GM12878 (cell line): ENCODE measurements around the gene GTF3C1. TPM values are rescaled to one million over a fixed set of nuclear protein-coding genes. Genes with fewer than 3 reads are reported as not detected.
A peak's percentile ranks its signal among the peaks of the same experiment; 100 is the strongest.

Experiments
- ATAC-seq: fragments of 200-7000 bp; cut with Tn5 transposase; 3 replicates; pipeline ENCODE4 v1.9.1; 2020; ENCODE audit warnings: mild to moderate bottlenecking, moderate library complexity
- BruUV-seq: library from RNA; stranded (reverse); fragments of 400-500 nt; replicated peaks from 2 replicates; lab custom pipeline; 2021; lab: Mats Ljungman, UMichigan
- CTCF ChIA-PET: fragments of 300-600 bp; sonication (Branson Sonifier 250); formaldehyde crosslinking; extraction: SDS; loops from one replicate; lab custom pipeline; 2021; ENCODE audit warnings: inconsistent platforms; lab: Yijun Ruan, JAX
- POLR2A ChIA-PET: fragments of 350-600 bp; formaldehyde crosslinking; extraction: SDS; loops from one replicate; lab custom pipeline; 2021; ENCODE audit warnings: inconsistent platforms; lab: Charles Lee
- RAD21 ChIA-PET: fragments of 300-600 bp; sonication (Branson Sonifier 250); formaldehyde crosslinking; loops from one replicate; lab custom pipeline; 2023; ENCODE audit warnings: antibody characterized with exemption; ENCODE audit not compliant: unreplicated experiment; lab: Charles Lee
- SMC1A ChIA-PET: fragments of 300-600 bp; sonication (Branson Sonifier 250); formaldehyde crosslinking; loops from one replicate; lab custom pipeline; 2023; ENCODE audit not compliant: unreplicated experiment, uncharacterized antibody; lab: Charles Lee
- DNase-seq: peaks from one replicate; pipeline ENCODE4 v3.0.0-alpha.2; 2011; ENCODE audit warnings: low read depth, low spot score
- FAIRE-seq: peaks from 3 replicates; lab custom pipeline; 2011; peaks lifted over from hg19 to GRCh38; lab: Jason Lieb, UNC
- H2AFZ ChIP-seq: 2 replicates; pipeline ENCODE4 v1.6.0; 2011; ENCODE audit warnings: low read depth, low read length, control low read depth; ENCODE audit not compliant: control insufficient read depth
- H3K27ac ChIP-seq: 2 replicates; pipeline ENCODE4 v1.5.1; 2011; ENCODE audit warnings: control low read depth; ENCODE audit not compliant: control insufficient read depth, insufficient read depth
- H3K27me3 ChIP-seq, 2 experiments: replicated peaks in 1 of 2; 2 replicates each; pipeline versions ENCODE4 v1.6.0 to v1.6.1; 2011; ENCODE audit warnings: low read length in 1 of 2; ENCODE audit not compliant: control insufficient read depth in 2 of 2, insufficient read depth in 2 of 2
- H3K36me3 ChIP-seq, 2 experiments: 2 replicates each; pipeline ENCODE4 v1.5.1; 2011; ENCODE audit warnings: low read length in 1 of 2; ENCODE audit not compliant: control insufficient read depth in 2 of 2, insufficient read depth in 2 of 2
- H3K4me1 ChIP-seq: 2 replicates; pipeline ENCODE4 v1.6.1; 2011; ENCODE audit warnings: mild to moderate bottlenecking, low read length, moderate library complexity, mixed read lengths; ENCODE audit not compliant: control insufficient read depth, insufficient read depth
- H3K4me2 ChIP-seq: 2 replicates; pipeline ENCODE4 v1.6.0; 2011; ENCODE audit warnings: control low read depth; ENCODE audit not compliant: control insufficient read depth, insufficient read depth
- H3K4me3 ChIP-seq: fragments of 200-600 bp; sonication (generic); 2 replicates; pipeline ENCODE4 v1.5.1; 2016
- H3K79me2 ChIP-seq: 2 replicates; pipeline ENCODE4 v1.6.0; 2011; ENCODE audit warnings: low read length; ENCODE audit not compliant: control insufficient read depth, insufficient read depth
- H3K9ac ChIP-seq: 2 replicates; pipeline ENCODE4 v1.8.0; 2011; ENCODE audit warnings: low read length, control low read depth, mixed read lengths; ENCODE audit not compliant: control insufficient read depth, insufficient read depth
- H3K9me3 ChIP-seq: replicated peaks from 3 replicates; pipeline ENCODE4 v1.5.1; 2011; ENCODE audit warnings: mild to moderate bottlenecking, low read length; ENCODE audit not compliant: control insufficient read depth, insufficient read depth
- H4K20me1 ChIP-seq: 2 replicates; pipeline ENCODE4 v1.6.0; 2011; ENCODE audit not compliant: control insufficient read depth, insufficient read depth
- BCL11A ChIP-seq: IDR thresholded peaks from 2 replicates; pipeline ENCODE4 v1.6.1; 2011; ENCODE audit warnings: low read depth, low read length
- CBX3 ChIP-seq: fragments of 200-600 bp; sonication (generic); IDR thresholded peaks from 2 replicates; pipeline ENCODE4 v1.6.1; 2016; ENCODE audit warnings: low read depth, borderline replicate concordance
- EED ChIP-seq: sonication (generic); IDR thresholded peaks from 2 replicates; pipeline ENCODE4 v1.6.1; 2016; ENCODE audit warnings: antibody characterized with exemption, low read depth
- ESRRA ChIP-seq: IDR thresholded peaks from 2 replicates; pipeline ENCODE4 v1.6.1; 2012; ENCODE audit warnings: mild to moderate bottlenecking, low read length, improper control_type of control experiment
- FOS ChIP-seq: IDR thresholded peaks from 3 replicates; pipeline ENCODE4 v1.6.1; 2011; ENCODE audit warnings: borderline replicate concordance; ENCODE audit not compliant: insufficient read length; ENCODE audit errors: extremely low read depth
- HCFC1 ChIP-seq: fragments of 150-350 bp; IDR thresholded peaks from 2 replicates; pipeline ENCODE4 v1.6.1; 2014; ENCODE audit warnings: low read length
- HDAC2 ChIP-seq: fragments of 200-600 bp; sonication (generic); IDR thresholded peaks from 2 replicates; pipeline ENCODE4 v1.6.1; 2017
- HDAC6 ChIP-seq: fragments of 200-600 bp; sonication (generic); IDR thresholded peaks from one replicate; pipeline ENCODE4 v1.8.0; 2017; ENCODE audit warnings: antibody characterized with exemption; ENCODE audit not compliant: unreplicated experiment
- MEF2B ChIP-seq: fragments of 450-650 bp; IDR thresholded peaks from 2 replicates; pipeline ENCODE4 v1.6.1; 2018; ENCODE audit warnings: mild to moderate bottlenecking, moderate library complexity; ENCODE audit not compliant: partially characterized antibody, poor library complexity, severe bottlenecking
- RAD51 ChIP-seq: fragments of 450-650 bp; IDR thresholded peaks from 2 replicates; pipeline ENCODE4 v1.6.1; 2016; ENCODE audit warnings: moderate library complexity, mild to moderate bottlenecking, inconsistent platforms
- RELA ChIP-seq: fragments of 450-650 bp; IDR thresholded peaks from 2 replicates; pipeline ENCODE4 v1.8.0; 2014; ENCODE audit warnings: borderline replicate concordance; ENCODE audit not compliant: partially characterized antibody
- SIX5 ChIP-seq: IDR thresholded peaks from 2 replicates; pipeline ENCODE4 v1.6.1; 2011; ENCODE audit warnings: mild to moderate bottlenecking, low read depth, low read length, moderate library complexity; ENCODE audit not compliant: severe bottlenecking
- STAT3 ChIP-seq: IDR thresholded peaks from 2 replicates; pipeline ENCODE4 v1.6.1; 2011; ENCODE audit warnings: low read depth, low read length, improper control_type of control experiment
- TBL1XR1 ChIP-seq: IDR thresholded peaks from 2 replicates; pipeline ENCODE4 v1.6.1; 2012; ENCODE audit warnings: low read depth, low read length, improper control_type of control experiment
- ZBED1 ChIP-seq: IDR thresholded peaks from 2 replicates; pipeline ENCODE4 v1.6.1; 2016; ENCODE audit warnings: borderline replicate concordance
- ZBTB40 ChIP-seq: fragments of 450-650 bp; IDR thresholded peaks from 2 replicates; pipeline ENCODE4 v1.6.1; 2016; ENCODE audit warnings: mild to moderate bottlenecking, moderate library complexity, borderline replicate concordance
- ZNF622 ChIP-seq: fragments of 450-650 bp; IDR thresholded peaks from 2 replicates; pipeline ENCODE4 v1.6.1; 2017; ENCODE audit warnings: mild to moderate bottlenecking, inconsistent platforms
- WGBS: methylation state at CpG from one replicate; pipeline ENCODE4 v1.1.6; 2016; ENCODE audit warnings: low lambda C conversion rate; ENCODE audit not compliant: insufficient replicate concordance, insufficient coverage; ENCODE audit errors: missing lambda C conversion rate; 5-methylcytosine and 5-hydroxymethylcytosine counted together
- in situ Hi-C: fragments of 300-500 bp; cut with MboI; formaldehyde crosslinking; loops from 9 replicates; pipeline ENCODE4 v1.14.3; 2018; ENCODE audit warnings: mixed read lengths
- intact Hi-C: fragments of 100-400 bp; cut with micrococcal nuclease; formaldehyde crosslinking; loops from one replicate; pipeline ENCODE4 v1.14.2; 2022; ENCODE audit not compliant: unreplicated experiment
- polyA plus RNA-seq, 11 experiments: library from polyadenylated mRNA; depleted of rRNA in 4 of 11; unstranded in 6 of 11; stranded (reverse) in 5 of 11; fragments of >200 nt; fragmentation: Nextera tagmentation in 4 of 11; fragmentation: Illumina TruSeq in 1 of 11; extraction: Ambion mirVana in 4 of 11; extraction: Trizol in 1 of 11; gene quantifications; 1 replicate in 1 of 11; 2 replicates in 10 of 11; pipeline versions ENCODE4 v1.2.1 to v1.2.3, GENCODE V29; 2011 to 2016; ENCODE audit warnings: inconsistent platforms in 2 of 11, missing spikeins in 2 of 11, low read depth in 1 of 11
- total RNA-seq, 4 experiments: library from RNA; depleted of rRNA in 3 of 4; stranded (reverse); fragments of >200 nt in 3 of 4; fragmentation: Illumina TruSeq in 1 of 4; extraction: Trizol in 1 of 4; gene quantifications; 2 replicates each; pipeline versions ENCODE4 v1.2.1 to v1.2.3, GENCODE V29; 2013 to 2021
- TF ChIP-seq, protein P1 (sequence below), 3 experiments: IDR thresholded peaks in 2 of 3; conservative IDR thresholded peaks in 1 of 3; 2 replicates each; pipeline ENCODE4 v1.5.1; 2011; ENCODE audit warnings: low read depth in 3 of 3, low read length in 3 of 3, mild to moderate bottlenecking in 3 of 3, control low read depth in 2 of 3, moderate library complexity in 2 of 3, inconsistent platforms in 1 of 3, mixed read lengths in 1 of 3; ENCODE audit not compliant: control insufficient read depth in 2 of 3, insufficient read depth in 1 of 3; ENCODE audit errors: extremely low read depth in 1 of 3
- TF ChIP-seq, protein P2 (sequence below): fragments of 150-350 bp; IDR thresholded peaks from 2 replicates; pipeline ENCODE4 v1.6.1; 2014; ENCODE audit warnings: mild to moderate bottlenecking, low read depth, low read length

GTF3C1 gene
- total and polyA plus RNA-seq, 10 of the 15 experiments (the other 5 are each of a cell fraction or from before 2014, with no cell fraction given), result 0.98 to 60.9 (median 34.3) TPM

DNA sequence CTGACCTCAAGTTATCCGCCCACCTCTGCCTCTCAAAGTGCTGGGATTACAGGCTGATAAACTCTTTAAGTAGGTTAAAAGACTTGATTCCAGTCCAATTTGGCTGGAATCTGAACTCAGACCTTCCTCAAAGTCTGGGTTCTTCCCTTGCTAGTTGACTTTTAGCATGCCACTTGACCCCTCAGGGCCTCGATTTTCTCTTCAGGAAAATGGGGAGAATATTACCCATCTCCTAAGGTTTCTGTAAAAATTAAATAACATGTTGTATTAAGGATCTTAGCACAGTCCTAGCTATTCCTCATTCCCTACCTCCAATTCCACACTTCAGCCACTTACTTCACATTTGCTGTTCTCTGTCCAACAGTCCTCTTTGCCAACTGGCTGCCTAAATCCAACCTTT, 1.9 kb downstream of the GTF3C1 start:
- H4K20me1 ChIP-seq, result no peaks in the 10 kb centered on the region
- POLR2A ChIA-PET, result no interaction called here
- H3K79me2 ChIP-seq, result peaks cover 30% of the 10 kb centered on the region
- RAD21 ChIA-PET, result interaction anchor here (1.1 kb wide), 1 partner anchor 180 kb away, joined by 3 read pairs; no protein-coding TSS in a partner anchor
- H3K36me3 ChIP-seq, result peaks cover under 1 to 5% of the 10 kb centered on the region in 2 experiments; a peak in 3 of 4 replicates
- FAIRE-seq (no peak), DNase-seq (no peak), ATAC-seq (no peak)
- peak overlapping the region; percentile 86 for H3K4me2 ChIP-seq
- TF ChIP-seq MEF2B (no peak), HCFC1 (no peak), RELA (no peak), FOS (no peak), ESRRA (no peak), STAT3 (no peak), HDAC6 (no peak), SIX5 (no peak), CBX3 (no peak), ZBTB40 (no peak), TBL1XR1 (no peak), RAD51 (no peak), EED (no peak), BCL11A (no peak), ZNF622 (no peak), ZBED1 (no peak), HDAC2 (no peak)
- TF ChIP-seq, protein P1, sequence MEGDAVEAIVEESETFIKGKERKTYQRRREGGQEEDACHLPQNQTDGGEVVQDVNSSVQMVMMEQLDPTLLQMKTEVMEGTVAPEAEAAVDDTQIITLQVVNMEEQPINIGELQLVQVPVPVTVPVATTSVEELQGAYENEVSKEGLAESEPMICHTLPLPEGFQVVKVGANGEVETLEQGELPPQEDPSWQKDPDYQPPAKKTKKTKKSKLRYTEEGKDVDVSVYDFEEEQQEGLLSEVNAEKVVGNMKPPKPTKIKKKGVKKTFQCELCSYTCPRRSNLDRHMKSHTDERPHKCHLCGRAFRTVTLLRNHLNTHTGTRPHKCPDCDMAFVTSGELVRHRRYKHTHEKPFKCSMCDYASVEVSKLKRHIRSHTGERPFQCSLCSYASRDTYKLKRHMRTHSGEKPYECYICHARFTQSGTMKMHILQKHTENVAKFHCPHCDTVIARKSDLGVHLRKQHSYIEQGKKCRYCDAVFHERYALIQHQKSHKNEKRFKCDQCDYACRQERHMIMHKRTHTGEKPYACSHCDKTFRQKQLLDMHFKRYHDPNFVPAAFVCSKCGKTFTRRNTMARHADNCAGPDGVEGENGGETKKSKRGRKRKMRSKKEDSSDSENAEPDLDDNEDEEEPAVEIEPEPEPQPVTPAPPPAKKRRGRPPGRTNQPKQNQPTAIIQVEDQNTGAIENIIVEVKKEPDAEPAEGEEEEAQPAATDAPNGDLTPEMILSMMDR (IDR thresholded peaks at IDR 0.05 in 2 of 3, conservative IDR thresholded peaks at IDR 0.05 in 1 of 3; ENCODE audit: control insufficient read depth in 2 of 3, extremely low read depth in 1 of 3, insufficient read depth in 1 of 3, low read depth in 3 of 3, low read length in 3 of 3), result no peak
- TF ChIP-seq, protein P2, sequence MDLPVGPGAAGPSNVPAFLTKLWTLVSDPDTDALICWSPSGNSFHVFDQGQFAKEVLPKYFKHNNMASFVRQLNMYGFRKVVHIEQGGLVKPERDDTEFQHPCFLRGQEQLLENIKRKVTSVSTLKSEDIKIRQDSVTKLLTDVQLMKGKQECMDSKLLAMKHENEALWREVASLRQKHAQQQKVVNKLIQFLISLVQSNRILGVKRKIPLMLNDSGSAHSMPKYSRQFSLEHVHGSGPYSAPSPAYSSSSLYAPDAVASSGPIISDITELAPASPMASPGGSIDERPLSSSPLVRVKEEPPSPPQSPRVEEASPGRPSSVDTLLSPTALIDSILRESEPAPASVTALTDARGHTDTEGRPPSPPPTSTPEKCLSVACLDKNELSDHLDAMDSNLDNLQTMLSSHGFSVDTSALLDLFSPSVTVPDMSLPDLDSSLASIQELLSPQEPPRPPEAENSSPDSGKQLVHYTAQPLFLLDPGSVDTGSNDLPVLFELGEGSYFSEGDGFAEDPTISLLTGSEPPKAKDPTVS, result no peak
- WGBS, result 75% methylated on average over 2 of the region's 2 CpGs
- CTCF ChIA-PET, result interaction anchor here (0.8 to 1.2 kb wide), 3 partner anchors 22 to 368 kb away, joined by 3 to 4 read pairs (median 3); no protein-coding TSS in a partner anchor
- BruUV-seq, result no TSS peak
- H3K4me3 ChIP-seq, result no peak overlapping the region; the same call in 1 of the 2 replicates
- intact Hi-C loops (no loop called here), in situ Hi-C loops (no loop called here)
- H3K27me3 ChIP-seq, result no peaks in the 10 kb centered on the region
- H2AFZ ChIP-seq, result no peak overlapping the region
- no peak overlapping the region for H3K27ac ChIP-seq
- peaks cover 23% of the 10 kb centered on the region for H3K4me1 ChIP-seq
- SMC1A ChIA-PET, result no interaction called here
- no peaks in the 10 kb centered on the region for H3K9me3 ChIP-seq
- H3K9ac ChIP-seq, result no peak overlapping the region
